DOHH2 (cell line): ENCODE measurements around the gene TRAK1.

ENCODE experiments used
- H3F3A ChIP-seq: fragments of 200-600 bp; sonication (generic), shearing (Covaris generic); 2 replicates; pipeline ENCODE4 v1.6.0; 2016; ENCODE audit warnings: antibody characterized with exemption, mild to moderate bottlenecking; ENCODE audit not compliant: control insufficient read depth, insufficient read depth
- H3K27ac ChIP-seq: fragments of 200-600 bp; sonication (generic); 2 replicates; pipeline ENCODE4 v1.5.1; 2014; ENCODE audit warnings: low read depth, mild to moderate bottlenecking, low read length, moderate library complexity
- H3K27me3 ChIP-seq: fragments of 200-600 bp; sonication (generic); 2 replicates; pipeline ENCODE4 v1.6.1; 2014; ENCODE audit warnings: mild to moderate bottlenecking, low read length, mixed read lengths; ENCODE audit not compliant: control insufficient read depth
- H3K36me3 ChIP-seq: fragments of 200-600 bp; sonication (generic); 2 replicates; pipeline ENCODE4 v1.6.1; 2014; ENCODE audit warnings: mild to moderate bottlenecking, low read length, moderate library complexity, mixed read lengths; ENCODE audit not compliant: control insufficient read depth
- H3K4me1 ChIP-seq: fragments of 200-600 bp; sonication (generic); 2 replicates; pipeline ENCODE4 v1.6.1; 2014; ENCODE audit warnings: mild to moderate bottlenecking, low read length, mixed read lengths; ENCODE audit not compliant: control insufficient read depth
- H3K4me2 ChIP-seq: fragments of 200-600 bp; sonication (generic); 2 replicates; pipeline ENCODE4 v1.6.0; 2014; ENCODE audit warnings: mild to moderate bottlenecking, low read length, moderate library complexity
- H3K4me3 ChIP-seq: fragments of 200-600 bp; sonication (generic); 2 replicates; pipeline ENCODE4 v1.5.1; 2014; ENCODE audit warnings: mild to moderate bottlenecking, low read length, mixed read lengths
- H3K79me2 ChIP-seq: fragments of 200-600 bp; sonication (generic); 2 replicates; pipeline ENCODE4 v1.6.1; 2014; ENCODE audit warnings: mild to moderate bottlenecking, low read length, mixed read lengths; ENCODE audit not compliant: control insufficient read depth
- H3K9me2 ChIP-seq: fragments of 200-600 bp; sonication (generic); replicated peaks from 2 replicates; pipeline ENCODE4 v1.6.1; 2014; ENCODE audit warnings: mild to moderate bottlenecking, low read length, mixed read lengths; ENCODE audit not compliant: control insufficient read depth
- H3K9me3 ChIP-seq: fragments of 200-600 bp; sonication (generic); 2 replicates; pipeline ENCODE4 v1.6.1; 2014; ENCODE audit warnings: antibody characterized with exemption, low read length, mixed read lengths; ENCODE audit not compliant: control insufficient read depth, insufficient read depth
- H4K20me1 ChIP-seq: fragments of 200-600 bp; sonication (generic); 2 replicates; pipeline ENCODE4 v1.6.0; 2014; ENCODE audit warnings: low read depth, mild to moderate bottlenecking, antibody characterized with exemption, low read length, moderate library complexity; ENCODE audit not compliant: control insufficient read depth, insufficient read depth
- CTCF ChIP-seq: fragments of 200-600 bp; sonication (generic); IDR thresholded peaks from one replicate; pipeline ENCODE4 v1.5.1; 2014; ENCODE audit warnings: antibody characterized with exemption, mild to moderate bottlenecking, low read depth, low read length; ENCODE audit not compliant: poor library complexity, severe bottlenecking
- EZH2phosphoT487 ChIP-seq: fragments of 200-600 bp; sonication (generic); IDR thresholded peaks from 2 replicates; pipeline ENCODE4 v1.6.1; 2017; ENCODE audit warnings: borderline replicate concordance, mild to moderate bottlenecking, antibody characterized with exemption, low read length, moderate library complexity, mixed read lengths

TRAK1 gene

GRCh38 chr3:42115946-42116345 is 24.8 kb downstream of the TRAK1 start:
- no peak for TF ChIP-seq EZH2phosphoT487
- TF ChIP-seq CTCF, result no peak
- no peaks in the 10 kb centered on the region for H3K9me3 ChIP-seq
- no peaks in the 10 kb centered on the region for H3K27me3 ChIP-seq
- H3F3A ChIP-seq, result peaks cover 3% of the 10 kb centered on the region
- peaks cover 53% of the 10 kb centered on the region for H3K4me1 ChIP-seq
- H3K27ac ChIP-seq, result no peak overlapping the region
- H3K79me2 ChIP-seq, result peaks cover 62% of the 10 kb centered on the region
- 0 out of 2 replicates have a peak, but pooled peaks cover 7% of the 10 kb centered on the region for H3K36me3 ChIP-seq
- H3K4me2 ChIP-seq, result no peak overlapping the region
- H4K20me1 ChIP-seq, result no peaks in the 10 kb centered on the region
- no peaks in the 10 kb centered on the region for H3K9me2 ChIP-seq
- no peak overlapping the region for H3K4me3 ChIP-seq

GRCh38 chr3:42116466-42116865 is 25.3 kb downstream of the TRAK1 start:
- Histone ChIP-seq H4K20me1 (no peaks in the 10 kb centered on the region), H3K79me2 (peaks cover 64% of the 10 kb centered on the region), H3K27ac (no peak overlapping the region), H3K4me3 (no peak overlapping the region), H3F3A (peaks cover 3% of the 10 kb centered on the region), H3K9me2 (no peaks in the 10 kb centered on the region), H3K27me3 (no peaks in the 10 kb centered on the region), H3K9me3 (no peaks in the 10 kb centered on the region), H3K4me1 (peaks cover 57% of the 10 kb centered on the region), H3K4me2 (no peak overlapping the region), H3K36me3 (0 out of 2 replicates have a peak, but pooled peaks cover 8% of the 10 kb centered on the region)
- TF ChIP-seq CTCF, result no peak
- TF ChIP-seq EZH2phosphoT487, result no peak

GRCh38 chr3:42117175-42118008 is 26.2 kb downstream of the TRAK1 start:
- Histone ChIP-seq H4K20me1 (no peaks in the 10 kb centered on the region), H3K4me3 (no peak overlapping the region), H3K27me3 (no peaks in the 10 kb centered on the region), H3F3A (peaks cover 3% of the 10 kb centered on the region), H3K27ac (no peak overlapping the region), H3K9me2 (no peaks in the 10 kb centered on the region), H3K36me3 (0 out of 2 replicates have a peak, but pooled peaks cover 11% of the 10 kb centered on the region), H3K4me2 (no peak overlapping the region), H3K79me2 (peaks cover 73% of the 10 kb centered on the region), H3K9me3 (no peaks in the 10 kb centered on the region), H3K4me1 (peaks cover 65% of the 10 kb centered on the region)
- TF ChIP-seq EZH2phosphoT487, result no peak
- peak; percentile 22 for TF ChIP-seq CTCF
